ENCODE results near the gene SPNS2. TPM values are rescaled to one million over a fixed set of nuclear protein-coding genes. Genes with fewer than 3 reads are reported as not detected.

The SPNS2 gene
- total RNA-seq, 1 donor from 2014 or later, result 0.70 TPM

DNA sequence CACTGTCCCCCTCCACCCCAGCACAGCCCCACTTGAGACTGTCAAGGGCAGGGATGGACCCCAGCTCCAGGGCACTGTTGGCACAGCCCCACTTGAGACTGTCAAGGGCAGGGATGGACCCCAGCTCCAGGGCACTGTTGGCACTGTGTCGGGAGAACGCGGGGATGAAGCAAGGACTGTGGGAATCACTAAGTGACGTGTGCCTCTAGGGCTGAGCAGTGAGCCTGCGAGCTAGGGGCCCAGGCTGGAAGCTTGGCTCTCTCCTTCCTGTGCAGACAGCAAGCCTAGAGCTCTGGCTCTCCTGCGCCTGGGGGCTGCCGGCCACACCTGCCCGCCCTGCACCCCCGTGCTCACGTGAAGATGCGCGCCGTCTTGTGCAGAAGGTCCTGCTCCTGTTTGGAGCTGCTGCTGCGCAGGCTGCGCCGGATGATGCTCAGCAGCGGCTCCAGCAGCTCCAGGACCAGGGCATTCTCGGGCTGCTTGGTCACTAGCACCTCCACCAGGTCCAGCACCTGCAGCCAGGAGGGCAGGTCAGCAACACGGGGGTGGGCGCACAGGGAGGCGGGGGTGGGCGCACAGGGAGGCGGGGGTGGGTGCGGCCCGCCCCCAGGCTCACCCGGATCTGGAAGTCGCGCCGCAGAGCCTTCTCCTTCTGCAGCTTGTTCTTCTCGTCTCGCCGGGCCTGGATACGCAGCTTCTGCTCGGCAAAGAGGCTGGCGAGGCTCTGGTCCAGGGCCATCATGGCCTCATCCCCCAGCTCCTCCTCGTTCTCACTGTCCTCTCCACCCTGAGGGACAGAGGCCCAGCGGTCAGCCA lies 45.7 kb downstream of the SPNS2 start:
- Mint-ChIP-seq H3K4me3 (ENCODE audit: unreplicated experiment) (no peak overlapping the region), H3K36me3 (ENCODE audit: low read depth) (peaks cover 18% of the 10 kb centered on the region), H3K27ac (ENCODE audit: unreplicated experiment) (no peak overlapping the region), H3K9me3 (ENCODE audit: low read depth) (no peaks in the 10 kb centered on the region), H3K27me3 (ENCODE audit: low read depth) (no peaks in the 10 kb centered on the region), H3K4me1 (ENCODE audit: low read depth) (no peaks in the 10 kb centered on the region)
- no peak for DNase-seq (ENCODE audit: low spot score)
- TF ChIP-seq, protein P1, sequence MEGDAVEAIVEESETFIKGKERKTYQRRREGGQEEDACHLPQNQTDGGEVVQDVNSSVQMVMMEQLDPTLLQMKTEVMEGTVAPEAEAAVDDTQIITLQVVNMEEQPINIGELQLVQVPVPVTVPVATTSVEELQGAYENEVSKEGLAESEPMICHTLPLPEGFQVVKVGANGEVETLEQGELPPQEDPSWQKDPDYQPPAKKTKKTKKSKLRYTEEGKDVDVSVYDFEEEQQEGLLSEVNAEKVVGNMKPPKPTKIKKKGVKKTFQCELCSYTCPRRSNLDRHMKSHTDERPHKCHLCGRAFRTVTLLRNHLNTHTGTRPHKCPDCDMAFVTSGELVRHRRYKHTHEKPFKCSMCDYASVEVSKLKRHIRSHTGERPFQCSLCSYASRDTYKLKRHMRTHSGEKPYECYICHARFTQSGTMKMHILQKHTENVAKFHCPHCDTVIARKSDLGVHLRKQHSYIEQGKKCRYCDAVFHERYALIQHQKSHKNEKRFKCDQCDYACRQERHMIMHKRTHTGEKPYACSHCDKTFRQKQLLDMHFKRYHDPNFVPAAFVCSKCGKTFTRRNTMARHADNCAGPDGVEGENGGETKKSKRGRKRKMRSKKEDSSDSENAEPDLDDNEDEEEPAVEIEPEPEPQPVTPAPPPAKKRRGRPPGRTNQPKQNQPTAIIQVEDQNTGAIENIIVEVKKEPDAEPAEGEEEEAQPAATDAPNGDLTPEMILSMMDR (IDR thresholded peaks at IDR 0.05), result no peak

DNA sequence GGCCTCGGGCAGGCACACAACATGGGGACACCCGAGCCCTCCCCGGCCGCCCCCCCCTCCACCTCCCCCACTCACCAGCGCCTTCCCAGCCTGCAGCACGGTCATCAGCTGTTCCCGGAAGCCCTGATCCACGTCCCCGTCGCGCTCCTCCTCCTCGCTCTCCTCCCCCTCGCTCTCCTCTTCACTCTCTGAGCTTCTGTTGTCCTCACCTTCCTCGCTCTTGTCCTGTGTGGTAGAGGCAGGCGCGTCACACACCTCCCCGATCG lies 46.2 kb downstream of the SPNS2 start:
- DNase-seq (ENCODE audit: low spot score), result no peak
- Mint-ChIP-seq H3K4me1 (ENCODE audit: low read depth) (no peaks in the 10 kb centered on the region), H3K27ac (ENCODE audit: unreplicated experiment) (no peak overlapping the region), H3K4me3 (ENCODE audit: unreplicated experiment) (no peak overlapping the region), H3K36me3 (ENCODE audit: low read depth) (peaks cover 17% of the 10 kb centered on the region), H3K27me3 (ENCODE audit: low read depth) (no peaks in the 10 kb centered on the region), H3K9me3 (ENCODE audit: low read depth) (no peaks in the 10 kb centered on the region)
- TF ChIP-seq, protein P1 (IDR thresholded peaks at IDR 0.05), result no peak

DNA sequence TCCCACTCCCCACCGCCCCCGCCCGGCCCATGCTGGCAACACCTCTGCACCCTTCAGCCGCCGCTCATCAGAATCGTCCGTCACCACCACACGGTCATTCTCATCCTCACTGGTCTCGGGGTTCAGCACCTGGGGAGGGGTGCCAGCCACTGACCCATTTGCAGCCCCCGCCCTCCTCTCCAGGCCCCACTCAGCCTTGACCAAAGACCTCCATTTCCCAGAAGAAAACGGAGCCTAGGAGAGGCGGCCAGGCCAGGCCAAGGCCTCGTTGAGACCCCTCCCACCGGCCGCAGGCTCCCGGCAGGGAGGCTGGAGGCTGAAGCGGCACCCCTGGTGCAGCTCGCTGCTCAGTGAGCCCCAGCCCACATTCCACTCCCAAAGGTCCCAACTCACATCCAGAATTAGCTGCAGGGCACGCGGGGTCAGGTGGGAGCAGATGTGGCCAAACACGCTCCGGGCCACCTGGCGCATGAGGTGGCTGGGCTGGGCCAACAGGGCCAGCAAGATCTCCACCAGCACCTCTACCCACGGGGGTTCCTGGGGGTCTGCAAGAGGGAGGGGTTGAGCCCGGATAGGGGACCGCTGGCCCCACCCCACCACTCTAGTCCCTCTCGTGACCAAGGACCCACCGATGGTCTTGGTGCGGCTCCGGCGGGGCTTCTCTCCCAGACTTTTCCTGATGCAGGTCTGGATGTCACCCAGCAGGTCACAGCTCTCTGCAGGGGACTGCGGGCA lies 46.7 kb downstream of the SPNS2 start:
- H3K4me3 Mint-ChIP-seq (ENCODE audit: unreplicated experiment), result no peak overlapping the region
- TF ChIP-seq, protein P1 (IDR thresholded peaks at IDR 0.05), result no peak
- H3K4me1 Mint-ChIP-seq (ENCODE audit: low read depth), result no peaks in the 10 kb centered on the region
- peaks cover 17% of the 10 kb centered on the region for H3K36me3 Mint-ChIP-seq (ENCODE audit: low read depth)
- no peaks in the 10 kb centered on the region for H3K9me3 Mint-ChIP-seq (ENCODE audit: low read depth)
- H3K27ac Mint-ChIP-seq (ENCODE audit: unreplicated experiment), result no peak overlapping the region
- no peak for DNase-seq (ENCODE audit: low spot score)
- no peaks in the 10 kb centered on the region for H3K27me3 Mint-ChIP-seq (ENCODE audit: low read depth)

DNA sequence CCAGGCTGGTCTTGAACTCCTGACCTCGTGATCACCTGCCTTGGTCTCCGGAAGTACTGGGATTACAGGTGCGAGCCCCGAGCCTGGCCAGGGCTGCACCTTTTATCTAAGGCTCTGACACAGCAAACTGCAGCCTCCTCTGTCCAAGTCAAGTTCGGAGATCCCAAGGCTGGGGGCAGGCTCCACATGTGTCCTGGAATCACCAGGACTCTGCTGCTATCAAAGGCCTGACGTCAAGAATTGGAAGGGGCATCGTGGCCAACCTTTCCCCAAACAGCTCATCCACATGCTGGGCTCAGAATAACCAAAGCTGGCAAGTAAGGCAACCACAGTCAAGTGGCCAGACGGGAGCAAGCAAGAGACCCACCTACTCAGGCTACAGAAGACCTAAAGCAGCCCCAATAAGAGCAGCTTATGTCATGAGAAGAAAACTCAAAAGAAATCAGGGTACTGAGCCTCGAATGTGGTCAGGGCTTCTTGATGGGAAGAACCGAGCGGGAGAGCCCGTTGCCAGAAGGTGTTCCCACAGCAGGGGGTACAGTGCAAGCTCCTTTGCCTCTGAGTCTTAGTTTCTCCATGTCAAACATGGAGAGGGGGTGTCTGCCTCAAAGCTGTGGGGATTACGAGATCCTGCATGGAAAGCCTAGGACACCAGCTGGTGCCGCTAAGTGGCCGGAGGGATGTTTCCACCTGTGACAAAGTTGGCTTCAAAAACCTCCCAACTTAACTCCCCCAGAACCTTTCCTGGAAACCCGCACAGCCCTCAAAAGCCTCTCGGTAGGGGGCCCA lies 48.6 kb downstream of the SPNS2 start:
- Mint-ChIP-seq H3K4me3 (ENCODE audit: unreplicated experiment) (no peak overlapping the region), H3K27me3 (ENCODE audit: low read depth) (no peaks in the 10 kb centered on the region), H3K27ac (ENCODE audit: unreplicated experiment) (no peak overlapping the region), H3K36me3 (ENCODE audit: low read depth) (peaks cover 15% of the 10 kb centered on the region), H3K9me3 (ENCODE audit: low read depth) (no peaks in the 10 kb centered on the region), H3K4me1 (ENCODE audit: low read depth) (no peaks in the 10 kb centered on the region)
- TF ChIP-seq, protein P1 (IDR thresholded peaks at IDR 0.05), result no peak
- no peak for DNase-seq (ENCODE audit: low spot score)

DNA sequence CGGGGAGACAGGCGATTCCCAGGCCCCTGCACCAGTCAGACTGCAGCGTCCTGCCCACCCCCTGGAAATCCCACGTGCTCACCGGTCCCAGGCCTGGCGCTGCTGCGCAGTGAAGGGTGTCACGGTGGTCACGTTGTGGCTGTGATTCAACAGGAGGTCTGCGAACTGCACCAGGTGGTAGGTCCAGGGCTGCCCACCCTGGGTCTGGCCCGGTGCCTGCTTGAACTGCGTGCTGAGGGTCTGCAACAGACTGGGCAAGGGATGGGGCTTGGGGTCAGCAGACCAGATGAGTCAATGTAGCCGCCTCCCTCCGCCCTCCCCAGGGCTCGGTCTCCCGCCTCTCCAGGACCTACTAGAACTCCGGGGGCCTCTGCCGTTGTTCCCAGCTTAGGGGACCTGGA lies 49.4 kb downstream of the SPNS2 start:
- TF ChIP-seq, protein P1 (IDR thresholded peaks at IDR 0.05), result no peak
- no peak for DNase-seq (ENCODE audit: low spot score)
- Mint-ChIP-seq H3K27me3 (ENCODE audit: low read depth) (no peaks in the 10 kb centered on the region), H3K4me3 (ENCODE audit: unreplicated experiment) (no peak overlapping the region), H3K36me3 (ENCODE audit: low read depth) (peaks cover 14% of the 10 kb centered on the region), H3K9me3 (ENCODE audit: low read depth) (no peaks in the 10 kb centered on the region), H3K27ac (ENCODE audit: unreplicated experiment) (no peak overlapping the region), H3K4me1 (ENCODE audit: low read depth) (no peaks in the 10 kb centered on the region)

All from chondrocyte (in vitro differentiated cells).